ENCODE results near the gene SETBP1. TPM values are rescaled to one million over a fixed set of nuclear protein-coding genes. Genes with fewer than 3 reads are reported as not detected.

SETBP1 gene
- total and polyA plus RNA-seq, 5 experiments from 2014 or later, result 0.16 to 1.6 (median 1.6) TPM; not detected in 2

- ATAC-seq (no peak), DNase-seq (no peak)
- H3K27me3 Mint-ChIP-seq, result peaks cover 0 to 6% (median 0%) of the 10 kb centered on the region in 5 donors
- H3K9me3 Mint-ChIP-seq, result no peaks in the 10 kb centered on the region
- H3K4me1 Mint-ChIP-seq, result peaks cover 0 to 5% (median 0%) of the 10 kb centered on the region in 4 donors
- H3K27ac Mint-ChIP-seq, result no peak overlapping the region
- no peak overlapping the region for H3K4me3 Mint-ChIP-seq
- POLR2A ChIA-PET, result no interaction called here
- no peaks in the 10 kb centered on the region for H3K36me3 Mint-ChIP-seq
Measured at GRCh38 chr18:44857744-44858491, 177.2 kb downstream of the SETBP1 start.

GRCh38 chr18:44859263-44859662 lies 178.6 kb downstream of the SETBP1 start:
- no peak overlapping the region for H3K4me3 Mint-ChIP-seq
- no peaks in the 10 kb centered on the region for H3K36me3 Mint-ChIP-seq
- H3K9me3 Mint-ChIP-seq, result no peaks in the 10 kb centered on the region
- H3K4me1 Mint-ChIP-seq, result peaks cover 0 to 5% (median 0%) of the 10 kb centered on the region in 4 donors
- DNase-seq (no peak), ATAC-seq (no peak)
- no peak overlapping the region for H3K27ac Mint-ChIP-seq
- POLR2A ChIA-PET, result no interaction called here
- peaks cover 0 to 10% (median 0%) of the 10 kb centered on the region in 5 donors for H3K27me3 Mint-ChIP-seq

- Mint-ChIP-seq H3K36me3 (no peaks in the 10 kb centered on the region), H3K27me3 (peaks cover 0 to 11% (median 0%) of the 10 kb centered on the region in 5 donors), H3K4me1 (peaks cover 0 to 5% (median 0%) of the 10 kb centered on the region in 4 donors), H3K4me3 (no peak overlapping the region), H3K9me3 (no peaks in the 10 kb centered on the region), H3K27ac (no peak overlapping the region)
- DNase-seq (no peak), ATAC-seq (no peak)
- POLR2A ChIA-PET, result no interaction called here
Measured at GRCh38 chr18:44859751-44860439, 179.2 kb downstream of the SETBP1 start.

GRCh38 chr18:44862112-44862511 lies 181.4 kb downstream of the SETBP1 start:
- Mint-ChIP-seq H3K27ac (no peak overlapping the region), H3K36me3 (no peaks in the 10 kb centered on the region), H3K4me1 (peaks cover 0 to 9% (median 0%) of the 10 kb centered on the region in 4 donors), H3K4me3 (no peak overlapping the region), H3K9me3 (no peaks in the 10 kb centered on the region), H3K27me3 (peaks cover 0 to 11% (median 0%) of the 10 kb centered on the region in 5 donors)
- POLR2A ChIA-PET, result no interaction called here
- DNase-seq (no peak), ATAC-seq (no peak)

- Mint-ChIP-seq H3K4me3 (no peak overlapping the region), H3K27me3 (peaks cover 0 to 6% (median 0%) of the 10 kb centered on the region in 5 donors), H3K4me1 (peaks cover 0 to 12% (median 0%) of the 10 kb centered on the region in 4 donors), H3K27ac (no peak overlapping the region), H3K36me3 (no peaks in the 10 kb centered on the region), H3K9me3 (no peaks in the 10 kb centered on the region)
- ATAC-seq (no peak), DNase-seq (no peak)
- POLR2A ChIA-PET, result no interaction called here
Measured at GRCh38 chr18:44866103-44866502, 185.4 kb downstream of the SETBP1 start.

- no peaks in the 10 kb centered on the region for H3K9me3 Mint-ChIP-seq
- H3K27me3 Mint-ChIP-seq, result peaks cover 0 to 5% (median 0%) of the 10 kb centered on the region in 5 donors
- POLR2A ChIA-PET, result no interaction called here
- DNase-seq (no peak), ATAC-seq (no peak)
- peaks cover 0 to 20% (median 0%) of the 10 kb centered on the region in 4 donors for H3K4me1 Mint-ChIP-seq
- no peak overlapping the region for H3K27ac Mint-ChIP-seq
- H3K36me3 Mint-ChIP-seq, result no peaks in the 10 kb centered on the region
- H3K4me3 Mint-ChIP-seq, result no peak overlapping the region
Measured at GRCh38 chr18:44869533-44869932, 188.8 kb downstream of the SETBP1 start.

- ATAC-seq (no peak), DNase-seq (no peak)
- Mint-ChIP-seq H3K4me1 (peaks cover 0 to 20% (median 0%) of the 10 kb centered on the region in 4 donors), H3K36me3 (no peaks in the 10 kb centered on the region), H3K27ac (no peak overlapping the region), H3K27me3 (peaks cover 0 to 5% (median 0%) of the 10 kb centered on the region in 5 donors), H3K9me3 (no peaks in the 10 kb centered on the region), H3K4me3 (no peak overlapping the region)
- POLR2A ChIA-PET, result no interaction called here
Measured at GRCh38 chr18:44870631-44871502, 190.2 kb downstream of the SETBP1 start.

- no peak overlapping the region for H3K27ac Mint-ChIP-seq
- peaks cover 0 to 4% (median 0%) of the 10 kb centered on the region in 5 donors for H3K27me3 Mint-ChIP-seq
- H3K36me3 Mint-ChIP-seq, result no peaks in the 10 kb centered on the region
- H3K4me3 Mint-ChIP-seq, result no peak overlapping the region
- no peak for DNase-seq
- peaks cover 0 to 11% (median 0%) of the 10 kb centered on the region in 4 donors for H3K4me1 Mint-ChIP-seq
- H3K9me3 Mint-ChIP-seq, result no peaks in the 10 kb centered on the region
- POLR2A ChIA-PET, result no interaction called here
- no peak for ATAC-seq
Measured at GRCh38 chr18:44871771-44872170, 191.1 kb downstream of the SETBP1 start.

- DNase-seq, result no peak
- Mint-ChIP-seq H3K27ac (no peak overlapping the region), H3K9me3 (peaks cover 0 to 2% (median 0%) of the 10 kb centered on the region in 9 donors), H3K27me3 (peaks cover 0 to 4% (median 0%) of the 10 kb centered on the region in 5 donors), H3K4me1 (peaks cover 0 to 9% (median 0%) of the 10 kb centered on the region in 4 donors), H3K36me3 (no peaks in the 10 kb centered on the region), H3K4me3 (no peak overlapping the region)
- ATAC-seq, result no peak
- POLR2A ChIA-PET, result no interaction called here
Measured at GRCh38 chr18:44876024-44876423, 195.3 kb downstream of the SETBP1 start.

- Mint-ChIP-seq H3K4me1 (peaks cover 0 to 2% (median 0%) of the 10 kb centered on the region in 4 donors), H3K27me3 (peaks cover 0 to 4% (median 1%) of the 10 kb centered on the region in 5 donors), H3K9me3 (peaks cover 0 to 2% (median 0%) of the 10 kb centered on the region in 9 donors), H3K36me3 (no peaks in the 10 kb centered on the region), H3K4me3 (no peak overlapping the region), H3K27ac (no peak overlapping the region)
- no peak for DNase-seq
- no peak for ATAC-seq
- POLR2A ChIA-PET, result no interaction called here
Measured at GRCh38 chr18:44876755-44877154, 196.1 kb downstream of the SETBP1 start.

GRCh38 chr18:44878335-44878734 lies 197.6 kb downstream of the SETBP1 start:
- ATAC-seq, result no peak
- POLR2A ChIA-PET, result no interaction called here

GRCh38 chr18:44880170-44880569 lies 199.5 kb downstream of the SETBP1 start:
- POLR2A ChIA-PET, result no interaction called here
- Mint-ChIP-seq H3K27ac (no peak overlapping the region), H3K4me1 (no peaks in the 10 kb centered on the region), H3K9me3 (peaks cover 0 to 2% (median 0%) of the 10 kb centered on the region in 9 donors), H3K4me3 (no peak overlapping the region), H3K27me3 (peaks cover 0 to 8% (median 0%) of the 10 kb centered on the region in 5 donors), H3K36me3 (no peaks in the 10 kb centered on the region)
- no peak for ATAC-seq
- DNase-seq, result no peak

More at GRCh38 chr18:44878335-44878734, 197.6 kb downstream of the SETBP1 start:
- Mint-ChIP-seq H3K9me3 (peaks cover 0 to 2% (median 0%) of the 10 kb centered on the region in 9 donors), H3K4me1 (no peaks in the 10 kb centered on the region), H3K4me3 (no peak overlapping the region), H3K36me3 (no peaks in the 10 kb centered on the region), H3K27ac (no peak overlapping the region), H3K27me3 (peaks cover 0 to 8% (median under 1%) of the 10 kb centered on the region in 5 donors)
- DNase-seq, result no peak
